ENCODE data around the gene EHF. TPM values are rescaled to one million over a fixed set of nuclear protein-coding genes. Genes with fewer than 3 reads are reported as not detected.

EHF gene
- total and polyA plus RNA-seq, 9 of the 15 experiments (the other 6 are each of a cell fraction or from before 2014, with no cell fraction given): 0.04 to 0.54 (median 0.37) TPM

DNA sequence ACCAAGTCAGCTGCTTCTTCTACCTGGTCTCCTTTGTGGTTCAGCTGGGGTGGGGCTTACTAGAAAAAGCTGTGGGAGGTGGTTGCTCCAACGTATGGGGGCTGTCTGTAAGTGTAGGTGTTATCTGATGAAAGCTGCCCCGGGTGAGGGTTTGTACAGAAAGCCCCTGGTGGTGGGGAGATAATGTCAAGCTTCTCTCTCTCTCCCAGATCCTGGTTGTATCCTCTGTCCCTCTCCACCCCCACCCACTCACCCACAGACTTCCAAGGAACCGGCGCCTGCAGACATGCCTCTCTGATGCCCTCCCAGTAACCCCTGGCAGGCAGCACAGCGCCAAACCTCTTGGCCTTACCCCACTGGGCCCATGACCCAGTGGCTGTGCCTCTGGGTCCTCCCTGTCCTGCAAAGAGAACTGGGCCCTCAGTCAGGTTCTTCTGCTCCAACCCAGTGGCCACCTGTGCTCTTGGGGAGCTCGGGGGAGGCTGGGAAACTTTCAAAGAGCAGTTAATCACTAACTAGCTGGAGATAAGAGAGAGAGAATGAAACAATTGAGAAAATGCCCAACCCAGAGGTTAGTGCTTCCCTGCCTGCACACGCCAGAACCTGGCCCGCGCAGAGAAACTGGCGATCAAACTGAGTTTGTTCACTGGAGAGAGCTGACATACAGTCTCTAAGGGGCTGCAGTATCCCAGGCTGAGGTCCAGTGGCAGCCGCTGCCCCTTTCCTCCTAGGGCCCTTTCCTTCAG lies 20.4 kb upstream of the EHF start (continued):
- TF ChIP-seq ZNF668 (CRISPR knock-in tag; IDR thresholded peaks at IDR 0.05) (no peak), GTF2E2 (tag; IDR thresholded peaks at IDR 0.05) (peak; percentile 71; the same call in 1 of the 2 replicates), ZNF41 (CRISPR knock-in tag; conservative IDR thresholded peaks at IDR 0.05) (no peak), SIN3A (IDR thresholded peaks at IDR 0.05; ENCODE audit: borderline replicate concordance in 2 of 2, control insufficient read depth in 1 of 2, low read depth in 2 of 2, low read length in 2 of 2) (no peak), POLR3G (IDR thresholded peaks at IDR 0.05; ENCODE audit: extremely low read depth, insufficient read length, insufficient replicate concordance) (no peak), ZNF696 (CRISPR knock-in tag; conservative IDR thresholded peaks at IDR 0.05) (no peak), MCM5 (IDR thresholded peaks at IDR 0.05; ENCODE audit: low read depth) (no peak), ETV1 (tag; conservative IDR thresholded peaks at IDR 0.05; ENCODE audit: low read depth) (no peak), ZNF79 (CRISPR knock-in tag; IDR thresholded peaks at IDR 0.05; ENCODE audit: low read depth) (no peak), ZNF778 (CRISPR knock-in tag; IDR thresholded peaks at IDR 0.05) (no peak), ZBTB7A (IDR thresholded peaks at IDR 0.05; ENCODE audit: borderline replicate concordance, control insufficient read depth, low read depth, low read length) (no peak), CHD4 (IDR thresholded peaks at IDR 0.05; ENCODE audit: insufficient read depth, insufficient replicate concordance, low read depth, low read length, poor library complexity, severe bottlenecking) (peak; percentile 25), ZBTB1 (CRISPR knock-in tag; IDR thresholded peaks at IDR 0.05; ENCODE audit: borderline replicate concordance, low read depth) (no peak), CEBPB (tag; IDR thresholded peaks at IDR 0.05) (no peak), ZNF766 (CRISPR knock-in tag; conservative IDR thresholded peaks at IDR 0.05) (peak; percentile 55; the same call in 1 of the 2 replicates), NFATC3 (IDR thresholded peaks at IDR 0.05) (no peak), SETDB1 (IDR thresholded peaks at IDR 0.05; ENCODE audit: low read length) (no peak)
- TF ChIP-seq, protein P1, sequence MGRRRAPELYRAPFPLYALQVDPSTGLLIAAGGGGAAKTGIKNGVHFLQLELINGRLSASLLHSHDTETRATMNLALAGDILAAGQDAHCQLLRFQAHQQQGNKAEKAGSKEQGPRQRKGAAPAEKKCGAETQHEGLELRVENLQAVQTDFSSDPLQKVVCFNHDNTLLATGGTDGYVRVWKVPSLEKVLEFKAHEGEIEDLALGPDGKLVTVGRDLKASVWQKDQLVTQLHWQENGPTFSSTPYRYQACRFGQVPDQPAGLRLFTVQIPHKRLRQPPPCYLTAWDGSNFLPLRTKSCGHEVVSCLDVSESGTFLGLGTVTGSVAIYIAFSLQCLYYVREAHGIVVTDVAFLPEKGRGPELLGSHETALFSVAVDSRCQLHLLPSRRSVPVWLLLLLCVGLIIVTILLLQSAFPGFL (CRISPR knock-in tag; IDR thresholded peaks at IDR 0.05): no peak
- TF ChIP-seq, protein P2, sequence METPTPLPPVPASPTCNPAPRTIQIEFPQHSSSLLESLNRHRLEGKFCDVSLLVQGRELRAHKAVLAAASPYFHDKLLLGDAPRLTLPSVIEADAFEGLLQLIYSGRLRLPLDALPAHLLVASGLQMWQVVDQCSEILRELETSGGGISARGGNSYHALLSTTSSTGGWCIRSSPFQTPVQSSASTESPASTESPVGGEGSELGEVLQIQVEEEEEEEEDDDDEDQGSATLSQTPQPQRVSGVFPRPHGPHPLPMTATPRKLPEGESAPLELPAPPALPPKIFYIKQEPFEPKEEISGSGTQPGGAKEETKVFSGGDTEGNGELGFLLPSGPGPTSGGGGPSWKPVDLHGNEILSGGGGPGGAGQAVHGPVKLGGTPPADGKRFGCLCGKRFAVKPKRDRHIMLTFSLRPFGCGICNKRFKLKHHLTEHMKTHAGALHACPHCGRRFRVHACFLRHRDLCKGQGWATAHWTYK (CRISPR knock-in tag; IDR thresholded peaks at IDR 0.05): no peak
- TF ChIP-seq, protein P3, sequence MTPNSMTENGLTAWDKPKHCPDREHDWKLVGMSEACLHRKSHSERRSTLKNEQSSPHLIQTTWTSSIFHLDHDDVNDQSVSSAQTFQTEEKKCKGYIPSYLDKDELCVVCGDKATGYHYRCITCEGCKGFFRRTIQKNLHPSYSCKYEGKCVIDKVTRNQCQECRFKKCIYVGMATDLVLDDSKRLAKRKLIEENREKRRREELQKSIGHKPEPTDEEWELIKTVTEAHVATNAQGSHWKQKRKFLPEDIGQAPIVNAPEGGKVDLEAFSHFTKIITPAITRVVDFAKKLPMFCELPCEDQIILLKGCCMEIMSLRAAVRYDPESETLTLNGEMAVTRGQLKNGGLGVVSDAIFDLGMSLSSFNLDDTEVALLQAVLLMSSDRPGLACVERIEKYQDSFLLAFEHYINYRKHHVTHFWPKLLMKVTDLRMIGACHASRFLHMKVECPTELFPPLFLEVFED (CRISPR knock-in tag; conservative IDR thresholded peaks at IDR 0.05): no peak
- TF ChIP-seq, protein P4, sequence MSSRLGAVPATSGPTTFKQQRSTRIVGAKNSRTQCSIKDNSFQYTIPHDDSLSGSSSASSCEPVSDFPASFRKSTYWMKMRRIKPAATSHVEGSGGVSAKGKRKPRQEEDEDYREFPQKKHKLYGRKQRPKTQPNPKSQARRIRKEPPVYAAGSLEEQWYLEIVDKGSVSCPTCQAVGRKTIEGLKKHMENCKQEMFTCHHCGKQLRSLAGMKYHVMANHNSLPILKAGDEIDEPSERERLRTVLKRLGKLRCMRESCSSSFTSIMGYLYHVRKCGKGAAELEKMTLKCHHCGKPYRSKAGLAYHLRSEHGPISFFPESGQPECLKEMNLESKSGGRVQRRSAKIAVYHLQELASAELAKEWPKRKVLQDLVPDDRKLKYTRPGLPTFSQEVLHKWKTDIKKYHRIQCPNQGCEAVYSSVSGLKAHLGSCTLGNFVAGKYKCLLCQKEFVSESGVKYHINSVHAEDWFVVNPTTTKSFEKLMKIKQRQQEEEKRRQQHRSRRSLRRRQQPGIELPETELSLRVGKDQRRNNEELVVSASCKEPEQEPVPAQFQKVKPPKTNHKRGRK (tag; IDR thresholded peaks at IDR 0.05): no peak

All from K562 (cell line).